Brain pericyte (primary cell): ENCODE data around the gene CCDC27.

Experiments
- DNase-seq: peaks from one replicate; pipeline ENCODE4 v3.0.0-alpha.2; 2012; ENCODE audit warnings: low read depth, low spot score

Gene CCDC27

DNA sequence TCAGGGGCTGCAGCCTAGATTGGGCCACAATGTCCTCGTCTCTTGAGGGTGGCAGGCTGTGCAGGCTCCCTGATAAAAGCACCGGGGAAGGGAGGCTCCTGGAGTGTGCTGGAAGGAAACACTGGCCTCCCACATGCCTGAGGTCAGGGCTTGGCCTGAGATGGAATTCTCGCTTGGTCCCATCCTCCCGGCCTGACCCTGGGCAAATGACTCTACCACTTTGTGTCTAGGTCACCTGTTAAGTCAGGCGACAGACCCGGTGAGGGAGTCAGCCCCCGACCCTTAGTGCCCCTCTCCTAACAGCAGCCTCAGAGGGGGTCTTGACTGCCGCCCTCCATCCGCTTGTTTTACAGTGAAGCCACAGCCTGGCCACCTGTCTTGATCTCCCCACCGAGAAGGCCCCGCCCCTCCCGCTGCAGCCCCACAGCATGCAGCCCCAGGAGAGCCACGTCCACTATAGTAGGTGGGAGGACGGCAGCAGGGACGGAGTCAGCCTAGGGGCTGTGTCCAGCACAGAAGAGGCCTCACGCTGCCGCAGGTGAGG, 22.8 kb downstream of the CCDC27 start:
- DNase-seq, result no peak

DNA sequence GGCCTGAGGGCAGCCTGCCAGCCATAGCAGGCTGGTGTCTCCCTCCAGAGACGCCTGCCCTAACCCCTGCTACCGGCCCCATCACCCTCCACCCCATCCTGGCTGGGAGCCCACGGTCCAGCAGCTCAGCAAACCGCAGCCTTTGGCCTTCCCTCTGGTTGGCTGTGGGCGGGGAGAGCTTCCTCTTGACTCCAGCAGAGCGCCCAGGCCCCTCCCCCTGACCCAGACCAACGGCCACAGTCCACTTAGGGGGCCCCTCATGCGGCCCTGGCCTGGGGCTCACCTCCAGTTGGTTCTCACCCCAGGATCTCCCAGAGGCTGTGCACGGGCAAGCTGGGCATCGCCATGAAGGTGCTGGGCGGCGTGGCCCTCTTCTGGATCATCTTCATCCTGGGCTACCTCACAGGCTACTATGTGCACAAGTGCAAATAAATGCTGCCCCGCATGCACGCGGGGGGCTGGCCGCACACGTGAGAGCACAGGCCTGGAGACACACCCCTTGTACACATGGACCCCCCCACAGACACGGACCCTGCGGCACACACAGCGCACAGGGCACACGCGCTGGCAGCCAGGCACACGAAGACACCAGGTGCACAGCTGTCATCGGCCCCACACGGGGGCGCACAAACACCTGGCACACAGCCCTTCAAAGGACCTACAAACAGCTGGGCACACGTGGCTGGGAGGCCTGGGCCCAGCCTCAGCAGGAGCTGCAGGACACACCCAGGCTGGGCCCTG, 23.4 kb downstream of the CCDC27 start:
- no peak for DNase-seq

DNA sequence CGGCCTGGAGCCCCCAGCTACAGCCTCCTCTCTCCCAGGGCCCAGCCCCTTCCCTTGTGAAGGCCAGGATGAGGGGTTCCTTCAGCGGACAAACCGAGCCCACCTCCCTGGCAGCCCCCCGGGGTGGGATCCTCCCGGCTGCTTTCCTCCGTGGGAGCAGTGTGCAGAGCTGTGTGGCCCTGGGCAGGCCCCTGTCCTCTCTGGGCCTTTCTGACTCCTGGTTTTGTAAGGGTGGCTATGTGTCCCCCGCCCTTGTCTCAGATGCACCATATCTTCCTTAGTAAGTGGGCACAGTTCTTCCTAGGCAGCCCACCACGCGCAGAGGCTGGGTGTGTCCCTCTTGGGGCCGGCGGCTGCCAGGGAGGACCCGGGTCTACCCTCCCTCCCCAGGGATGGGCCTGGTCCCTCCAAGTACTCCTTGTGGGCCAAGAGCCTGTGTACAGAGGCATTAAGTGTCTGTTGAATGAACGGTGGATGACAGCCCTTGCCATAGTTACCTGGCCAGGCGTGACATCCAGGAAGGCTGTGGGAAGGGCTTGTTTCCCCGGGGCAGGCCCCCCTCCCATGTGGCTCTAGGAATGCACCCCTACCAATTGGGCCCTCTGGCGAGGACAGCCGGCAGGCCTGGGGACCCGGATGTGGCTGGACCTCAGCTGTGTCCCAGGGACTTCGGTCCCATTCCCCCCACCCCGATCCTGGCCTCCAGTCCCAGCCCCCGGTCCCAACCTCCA, 24.1 kb downstream of the CCDC27 start:
- DNase-seq, result no peak

DNA sequence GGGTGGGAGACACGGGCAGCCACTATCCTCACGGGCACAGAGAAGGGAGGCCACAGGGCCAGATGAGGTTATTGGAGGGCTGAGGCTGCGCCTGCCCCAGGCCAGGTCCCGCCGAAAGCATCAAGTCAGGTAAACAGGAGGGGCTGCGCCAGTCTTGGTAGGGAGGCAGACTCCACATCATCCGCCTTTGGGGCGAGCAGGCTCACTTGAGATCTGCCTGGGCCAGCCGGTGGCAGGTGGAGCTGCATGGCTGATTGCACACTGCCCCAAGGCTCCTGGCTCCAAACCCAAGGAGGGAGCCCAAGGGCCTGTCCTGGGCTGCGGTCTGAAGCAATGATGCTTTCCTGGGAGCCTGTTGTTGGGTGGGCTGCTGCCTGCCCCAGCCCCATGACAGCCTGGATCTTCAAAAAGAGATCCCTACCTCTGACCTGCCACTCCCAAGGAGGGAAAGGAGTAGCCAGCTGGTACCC, 24.9 kb downstream of the CCDC27 start:
- no peak for DNase-seq

DNA sequence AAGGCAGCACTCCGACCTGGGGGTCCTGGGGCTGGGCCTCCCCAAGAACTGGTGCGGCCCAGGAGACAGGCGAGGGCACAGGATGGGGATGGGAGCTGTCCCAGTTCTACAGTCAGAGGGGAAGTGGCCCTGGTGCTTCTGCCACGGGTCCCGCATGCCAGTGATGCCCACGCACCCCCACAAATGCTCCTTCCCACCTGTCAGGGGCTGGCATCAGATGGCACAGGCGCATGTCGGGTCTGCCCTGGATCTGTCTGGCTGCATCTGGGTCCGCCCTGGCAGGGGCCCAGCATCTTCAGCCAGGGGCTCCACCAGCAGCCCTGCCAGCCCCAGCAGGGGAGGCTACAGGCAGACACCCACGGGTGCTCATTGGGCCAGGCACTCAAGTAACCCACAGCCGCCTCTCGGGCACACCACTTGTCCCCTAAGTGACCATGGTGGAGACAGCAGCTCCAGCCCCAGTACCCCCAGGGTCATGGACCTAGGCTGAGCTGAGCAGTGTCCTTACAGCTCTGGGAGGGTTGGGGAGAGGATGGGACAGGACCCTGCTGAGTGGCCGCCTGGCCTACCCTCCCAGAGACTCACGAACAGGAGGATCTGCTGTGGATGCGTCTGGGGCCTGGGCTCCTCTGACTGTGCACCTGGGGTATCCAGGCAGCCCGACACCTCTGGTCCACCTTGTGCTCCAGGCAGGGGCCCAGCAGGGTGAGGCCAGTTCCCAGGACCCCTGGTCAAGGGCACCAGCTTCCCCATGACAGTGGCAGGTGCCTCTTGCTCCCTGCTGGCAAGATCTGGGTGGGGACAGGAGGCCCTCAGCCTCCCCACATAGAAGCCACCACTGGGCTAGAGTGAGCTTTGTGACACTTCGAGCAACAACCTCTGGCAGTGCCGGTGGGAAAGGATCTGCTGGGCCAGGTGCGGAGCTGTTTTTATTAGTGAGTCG, 25.7 kb downstream of the CCDC27 start:
- DNase-seq, result no peak

DNA sequence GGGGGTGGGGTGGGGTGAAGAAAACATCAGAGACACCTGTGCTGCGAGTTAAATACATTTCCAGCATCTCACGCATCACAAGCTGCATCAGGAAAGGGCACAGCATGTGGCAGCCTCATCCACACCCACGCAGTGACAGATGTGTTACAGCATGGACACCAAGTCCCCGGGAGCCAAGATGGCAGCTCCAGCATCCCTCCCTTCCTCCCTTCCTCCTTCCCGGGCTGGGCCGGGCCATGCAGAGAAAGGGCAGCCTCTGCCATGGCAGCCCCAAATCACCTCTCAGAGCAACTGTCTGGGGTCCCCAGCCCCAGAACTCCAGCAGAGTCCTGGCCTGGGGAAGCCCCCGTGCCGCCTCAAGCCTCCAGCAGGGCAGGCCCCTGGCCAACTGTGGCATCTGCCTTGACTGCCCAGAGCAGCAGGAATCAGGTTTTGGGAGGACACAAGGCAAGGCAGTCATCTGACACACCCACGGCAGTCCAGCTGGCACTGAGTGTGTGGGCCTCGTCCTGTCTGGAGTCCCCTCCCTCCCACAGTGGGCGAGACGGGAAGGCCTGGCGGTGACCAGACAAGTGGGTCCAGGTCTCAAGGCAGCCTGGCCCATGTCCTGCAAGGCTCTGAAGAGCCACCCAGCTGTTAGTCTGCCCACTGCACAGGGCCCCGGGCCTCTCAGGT, 26.5 kb downstream of the CCDC27 start:
- no peak for DNase-seq

DNA sequence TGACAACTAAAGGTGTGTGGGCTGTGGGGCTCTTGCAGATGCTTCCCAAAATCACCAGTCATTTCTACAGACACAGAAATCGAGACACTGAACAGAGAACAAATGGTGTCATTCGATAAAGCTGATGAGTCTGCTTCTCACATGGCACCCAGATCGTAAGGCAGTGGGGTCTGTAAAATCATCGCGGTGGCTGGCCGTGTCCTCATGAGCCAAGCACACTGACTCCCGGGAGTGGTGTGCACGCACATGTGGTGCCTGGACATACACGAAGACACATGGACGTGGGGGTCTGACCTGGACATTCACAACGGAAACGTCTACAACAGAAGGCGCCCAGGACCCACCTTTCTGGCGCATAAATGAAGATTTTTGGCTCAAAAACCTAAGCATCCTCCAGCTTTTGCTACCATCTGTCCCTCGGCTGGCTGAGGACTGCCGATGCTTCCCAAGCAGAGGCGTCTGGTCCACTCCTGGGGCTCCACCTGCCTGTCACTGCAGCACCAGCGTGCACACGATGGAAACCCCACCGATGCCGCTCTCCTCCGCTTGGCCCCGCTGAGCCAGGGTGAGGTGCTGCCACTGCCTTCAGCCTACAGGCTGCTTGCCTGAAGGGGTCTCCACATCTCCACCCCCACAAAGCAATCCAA, 27.1 kb downstream of the CCDC27 start:
- DNase-seq, result no peak

DNA sequence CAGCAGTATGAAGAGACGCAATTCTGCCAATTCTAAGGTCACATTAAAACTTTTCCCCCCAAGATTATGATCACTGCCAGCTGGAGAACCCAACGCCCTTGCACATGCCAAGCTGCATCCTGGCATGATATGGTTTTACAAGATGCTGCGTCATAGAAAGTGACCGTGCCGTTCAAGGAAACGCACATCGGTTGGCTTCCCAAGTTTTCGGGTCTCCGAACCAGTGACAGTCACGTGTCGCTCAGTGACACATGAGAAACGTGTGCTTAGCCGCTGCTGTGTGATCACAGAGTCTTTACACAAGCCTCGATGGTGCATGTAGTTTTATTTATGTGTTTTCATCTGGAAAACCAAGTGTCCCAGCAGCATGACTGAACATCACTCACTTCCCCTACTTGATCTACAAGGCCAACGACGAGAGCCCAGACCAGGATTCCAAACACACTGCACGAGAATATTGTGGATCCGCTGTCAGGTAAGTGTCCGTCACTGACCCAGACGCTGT, 27.7 kb downstream of the CCDC27 start:
- no peak for DNase-seq

DNA sequence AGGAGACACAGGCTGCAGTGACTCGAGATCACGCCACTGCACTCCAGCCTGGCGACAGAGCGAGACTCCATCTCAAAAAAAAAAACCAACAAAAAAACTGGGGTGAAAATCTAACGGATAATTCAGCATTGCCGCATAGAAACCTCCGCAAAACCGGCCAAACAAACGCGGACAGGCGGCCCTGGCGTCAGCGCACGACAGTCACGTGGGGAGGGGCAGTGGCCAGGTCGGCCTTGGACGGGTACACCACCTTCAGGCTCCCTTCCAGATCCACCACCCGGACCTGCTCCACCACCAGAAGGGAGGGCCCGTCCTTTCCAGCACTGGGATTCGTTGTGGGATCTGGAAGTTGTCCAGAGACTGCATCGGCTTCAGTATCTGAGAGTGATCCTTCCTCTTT, 28.7 kb downstream of the CCDC27 start:
- DNase-seq, result no peak

DNA sequence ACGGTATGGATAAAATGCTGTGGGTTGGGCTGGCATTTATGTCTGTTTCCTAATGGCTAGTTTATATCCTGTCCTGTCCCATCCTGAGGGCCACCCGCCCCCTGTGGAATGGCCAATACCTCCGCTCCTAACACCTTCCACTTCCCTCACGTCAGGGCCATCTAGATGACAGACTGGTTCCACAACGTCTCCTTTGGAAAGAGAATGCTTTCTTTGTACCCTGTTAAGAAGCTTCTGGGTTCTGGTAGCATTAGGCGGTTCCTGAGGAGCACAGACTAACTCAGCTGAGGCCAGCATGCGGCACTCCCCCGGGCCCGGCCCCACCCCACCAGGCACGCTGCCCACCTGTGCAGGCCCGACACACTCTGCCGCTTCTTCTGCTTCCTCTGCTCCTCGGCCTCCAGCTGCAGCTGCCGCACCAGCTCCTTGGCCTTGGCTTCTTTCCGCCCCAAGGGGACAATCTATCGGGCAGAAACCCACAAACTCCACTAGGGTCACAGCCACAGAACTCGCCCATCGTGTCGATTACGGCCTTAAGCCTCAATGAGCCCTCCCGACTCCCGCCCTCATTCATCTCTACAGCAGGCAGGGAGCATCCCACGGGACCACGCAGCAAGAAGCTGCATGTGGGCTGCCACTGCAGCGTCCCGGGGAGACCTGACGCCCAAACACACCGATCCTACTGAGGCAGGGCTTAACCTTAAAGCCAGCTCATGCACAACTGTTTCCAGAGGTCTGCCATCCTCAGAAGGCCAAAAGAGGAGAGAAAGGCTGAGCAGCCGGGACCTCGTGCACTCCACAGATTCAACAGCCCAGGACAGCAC, 31.6 kb downstream of the CCDC27 start:
- no peak for DNase-seq

DNA sequence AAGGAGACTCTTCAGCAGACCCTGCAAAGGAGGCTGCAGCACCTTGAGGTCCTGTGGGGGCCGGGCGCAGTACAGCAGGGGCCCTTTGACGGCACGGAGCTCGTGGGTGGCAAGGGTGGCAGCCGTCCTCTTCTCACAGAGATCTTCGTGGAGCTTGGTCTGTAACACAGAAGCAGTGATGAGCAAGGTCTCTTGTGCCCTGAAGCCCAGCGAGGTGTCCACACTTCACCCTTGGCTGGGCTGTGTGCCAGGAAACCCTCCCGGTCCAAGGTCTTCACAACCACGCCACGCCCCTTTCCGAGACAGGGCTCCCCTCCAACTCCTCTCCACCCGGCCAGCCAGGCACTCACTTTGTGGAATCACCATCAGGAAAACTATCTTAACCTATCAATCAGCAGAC, 32.8 kb downstream of the CCDC27 start:
- no peak for DNase-seq

DNA sequence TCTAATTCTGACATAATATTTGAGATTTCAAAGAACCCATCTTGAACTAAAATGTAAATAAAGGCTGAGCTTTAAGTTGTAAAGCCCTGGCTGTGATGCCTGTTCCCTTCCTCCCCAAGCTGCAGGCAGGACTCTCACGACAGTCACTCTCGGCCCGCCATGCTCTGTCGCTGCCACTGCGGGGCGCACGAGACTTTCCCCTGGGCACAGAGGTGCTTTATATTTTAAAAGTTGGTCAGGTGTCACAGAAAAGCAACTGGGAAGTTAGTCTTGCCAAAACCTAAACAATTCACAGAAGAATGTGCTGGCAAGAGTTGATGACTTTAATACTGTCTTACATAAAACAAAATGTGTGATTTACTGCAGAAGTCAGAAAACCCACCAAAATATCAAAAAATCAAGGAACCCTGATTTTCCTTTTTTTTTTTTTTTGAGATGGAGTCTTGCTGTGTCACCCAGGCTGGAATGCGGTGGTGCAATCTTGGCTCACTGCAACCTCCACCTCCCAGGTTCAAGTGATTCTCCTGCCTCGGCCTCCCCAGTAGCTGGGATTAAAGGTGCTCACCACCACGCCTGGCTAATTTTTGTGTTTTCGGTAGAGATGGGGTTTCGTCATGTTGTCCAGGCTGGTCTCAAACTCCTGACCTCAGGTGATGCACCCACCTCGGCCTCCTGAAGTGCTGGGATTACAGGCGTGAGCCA, 33.4 kb downstream of the CCDC27 start:
- no peak for DNase-seq

DNA sequence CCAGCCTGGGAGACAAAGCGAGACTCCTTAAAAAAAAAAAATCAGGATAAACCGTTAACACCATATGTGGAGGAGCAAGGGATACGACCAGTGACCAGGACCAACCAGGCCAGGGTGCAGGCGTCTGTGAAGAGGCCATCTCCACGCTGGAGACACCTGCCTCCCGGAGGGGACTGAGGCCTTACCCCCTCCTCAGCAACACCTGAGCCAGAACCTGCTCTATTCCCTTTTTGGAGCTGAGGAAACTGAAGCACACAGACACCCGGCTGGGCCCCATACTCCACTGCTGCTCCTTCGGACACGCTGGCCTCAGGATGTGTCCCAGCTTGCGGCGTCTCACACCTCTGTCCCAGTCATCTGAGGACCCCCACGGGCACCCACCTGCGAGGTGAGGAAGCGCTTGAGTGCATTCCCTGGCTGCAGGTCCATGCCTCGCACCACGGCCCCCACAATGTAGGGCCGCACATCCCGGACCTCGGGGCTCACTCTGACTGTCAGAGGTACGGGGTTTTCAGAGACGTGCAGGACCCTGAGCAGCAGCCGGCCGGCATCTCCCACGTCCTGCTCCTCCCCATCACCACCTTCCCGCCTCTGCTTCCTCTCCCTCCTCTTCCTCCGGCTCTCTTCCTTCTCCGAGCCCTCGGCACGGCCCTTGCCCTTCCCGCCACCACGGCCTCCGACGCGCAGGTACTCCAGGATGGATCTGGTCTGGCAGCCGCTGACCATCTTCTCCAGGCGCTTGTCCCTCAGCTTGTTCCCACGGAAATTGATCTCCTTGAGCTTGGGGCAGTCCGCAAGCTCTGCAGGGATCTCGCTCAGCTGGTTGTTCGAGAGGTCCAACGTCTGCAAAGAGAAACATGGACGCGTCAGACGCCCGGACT, 34.5 kb downstream of the CCDC27 start:
- no peak for DNase-seq

DNA sequence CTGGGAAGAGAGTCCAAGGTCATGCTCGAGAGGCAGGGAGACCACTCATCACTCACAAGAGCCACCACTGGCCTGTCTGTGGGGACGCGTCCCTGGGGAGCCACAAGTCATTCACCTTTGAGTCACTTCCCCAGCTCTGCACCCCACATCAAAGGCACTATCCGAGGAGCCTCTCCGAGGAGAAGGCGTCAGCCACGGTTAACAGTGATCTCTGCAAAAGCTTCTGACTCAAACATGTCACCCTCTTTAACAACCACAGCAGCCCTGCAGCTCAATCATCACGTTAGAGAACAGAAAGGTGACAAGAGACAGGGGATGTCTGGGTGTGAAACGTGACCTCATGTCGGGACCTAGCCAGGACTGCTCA, 35.1 kb downstream of the CCDC27 start:
- no peak for DNase-seq

DNA sequence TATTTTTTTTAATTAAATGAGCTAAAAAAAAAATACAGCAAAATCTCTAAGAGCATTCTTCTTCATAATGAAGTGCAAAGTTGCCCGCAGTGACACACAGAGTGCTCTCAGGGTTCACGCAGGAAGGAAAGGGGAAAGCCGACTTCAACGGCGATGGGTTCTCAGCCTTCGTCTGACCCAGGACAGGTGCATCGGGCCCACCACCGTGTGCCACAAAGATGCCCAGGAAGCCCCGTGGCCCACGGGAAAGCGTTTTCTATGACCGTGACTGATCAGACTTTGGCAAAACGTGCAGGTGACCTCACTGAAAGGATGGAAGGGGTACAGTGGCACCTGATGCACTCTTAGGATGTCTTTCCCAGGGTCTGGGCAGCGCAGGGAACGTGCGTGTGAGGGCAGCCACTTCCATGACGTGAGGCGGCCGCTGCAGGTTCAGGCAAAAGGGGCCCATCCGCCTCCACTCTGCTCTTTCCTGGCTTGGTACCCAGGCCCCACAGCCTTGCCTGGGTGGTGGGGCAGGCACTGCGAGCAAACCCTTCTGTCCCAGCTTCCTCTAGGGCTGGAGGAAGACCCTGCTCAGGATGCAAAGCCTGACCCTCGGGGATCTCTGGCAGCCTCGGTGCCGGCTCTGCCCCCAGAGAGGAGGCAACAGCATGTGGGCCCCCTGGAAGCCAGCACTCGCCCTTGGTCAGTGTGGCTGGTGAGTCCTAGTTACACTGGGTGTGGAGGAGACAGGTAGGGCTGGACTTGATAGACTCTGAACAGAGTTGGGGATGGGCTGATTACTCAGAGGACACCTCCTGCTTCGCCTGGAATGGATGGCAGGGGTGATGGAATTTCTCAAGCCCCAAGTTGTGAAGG, 35.7 kb downstream of the CCDC27 start:
- no peak for DNase-seq

DNA sequence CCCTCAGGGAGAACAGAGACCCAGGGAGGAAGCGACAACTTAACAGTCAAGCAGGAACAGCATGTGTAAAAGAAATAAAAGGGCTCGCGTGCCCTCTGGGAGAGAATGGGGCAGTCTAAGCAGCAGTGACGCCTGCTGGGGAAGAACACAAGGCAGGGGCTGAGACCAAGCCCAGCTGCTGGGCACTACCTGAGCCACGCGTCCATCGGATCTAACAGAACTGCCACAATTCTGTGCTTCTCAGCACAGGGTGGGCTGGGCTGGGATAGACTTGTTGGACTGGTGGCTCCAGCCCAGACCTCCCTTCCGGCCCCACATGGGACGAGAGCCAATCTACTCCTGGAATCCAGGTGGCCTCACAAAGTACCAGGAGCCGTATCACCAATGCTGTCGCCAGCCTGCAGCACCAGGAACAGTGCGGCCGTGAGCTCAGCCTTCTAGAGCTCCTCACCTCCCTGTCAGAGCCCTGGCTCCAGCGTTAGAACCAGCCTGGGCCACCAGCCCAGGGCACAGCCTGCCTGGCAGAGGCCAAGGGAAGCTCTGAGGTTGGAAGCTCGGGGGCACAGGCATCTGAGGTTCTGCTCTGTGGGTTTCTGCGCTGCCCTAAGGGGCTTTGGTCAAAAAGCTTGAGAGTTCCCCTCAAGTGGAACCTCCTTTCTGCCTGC, 36.6 kb downstream of the CCDC27 start:
- no peak for DNase-seq
